MM.1S (cell line): ENCODE measurements around the gene DLX1.

Experiments
- DNase-seq: peaks from one replicate; pipeline ENCODE4 v3.0.0-alpha.2; 2015
- H2AFZ ChIP-seq: fragments of 300-600 bp; sonication (generic); 2 replicates; pipeline ENCODE4 v1.6.0; 2016; ENCODE audit warnings: antibody characterized with exemption, low read length
- H3F3A ChIP-seq: fragments of 300-600 bp; sonication (generic); 2 replicates; pipeline ENCODE4 v1.6.1; 2016; ENCODE audit warnings: mild to moderate bottlenecking, antibody characterized with exemption, low read length, moderate library complexity, mixed read lengths; ENCODE audit not compliant: insufficient read depth
- H3K27ac ChIP-seq: fragments of 300-600 bp; sonication (generic); 2 replicates; pipeline ENCODE4 v1.5.1; 2016; ENCODE audit warnings: mild to moderate bottlenecking, low read length
- H3K27me3 ChIP-seq: fragments of 300-600 bp; sonication (generic); replicated peaks from 2 replicates; pipeline ENCODE4 v1.6.0; 2016; ENCODE audit warnings: low read length; ENCODE audit not compliant: insufficient read depth
- H3K36me3 ChIP-seq: fragments of 300-600 bp; sonication (generic); replicated peaks from 2 replicates; pipeline ENCODE4 v1.6.1; 2016; ENCODE audit warnings: mild to moderate bottlenecking, low read length, mixed read lengths; ENCODE audit not compliant: insufficient read depth
- H3K4me1 ChIP-seq: fragments of 300-600 bp; sonication (generic); 2 replicates; pipeline ENCODE4 v1.6.1; 2016; ENCODE audit warnings: low read length, mixed read lengths
- H3K4me2 ChIP-seq: fragments of 300-600 bp; sonication (generic); 2 replicates; pipeline ENCODE4 v1.6.0; 2016; ENCODE audit warnings: low read depth, low read length
- H3K4me3 ChIP-seq: fragments of 300-600 bp; sonication (generic); 2 replicates; pipeline ENCODE4 v1.5.1; 2016; ENCODE audit warnings: low read length, mixed read lengths
- H3K79me2 ChIP-seq: fragments of 300-600 bp; sonication (generic); 2 replicates; pipeline ENCODE4 v1.6.1; 2016; ENCODE audit warnings: mixed run types, low read length, mixed read lengths
- H3K9ac ChIP-seq: fragments of 300-600 bp; sonication (generic); 2 replicates; pipeline ENCODE4 v1.6.1; 2016; ENCODE audit warnings: low read length, mixed read lengths
- H3K9me2 ChIP-seq: fragments of 300-600 bp; sonication (generic); replicated peaks from 2 replicates; pipeline ENCODE4 v1.6.1; 2016; ENCODE audit warnings: mild to moderate bottlenecking, low read length, mixed read lengths; ENCODE audit not compliant: insufficient read depth
- H3K9me3 ChIP-seq: fragments of 300-600 bp; sonication (generic); replicated peaks from 2 replicates; pipeline ENCODE4 v1.6.1; 2016; ENCODE audit warnings: mild to moderate bottlenecking, low read length, mixed read lengths; ENCODE audit not compliant: insufficient read depth
- H4K20me1 ChIP-seq: fragments of 300-600 bp; sonication (generic); 2 replicates; pipeline ENCODE4 v1.6.1; 2016; ENCODE audit warnings: mild to moderate bottlenecking, low read length, moderate library complexity, mixed read lengths; ENCODE audit not compliant: insufficient read depth
- EZH2 ChIP-seq: fragments of 300-600 bp; sonication (generic); optimal IDR thresholded peaks from 2 replicates; pipeline ENCODE3; 2017; ENCODE audit warnings: low read depth, mild to moderate bottlenecking, antibody characterized with exemption, low read length, mixed read lengths
- EZH2phosphoT487 ChIP-seq: fragments of 300-600 bp; sonication (generic); IDR thresholded peaks from 2 replicates; pipeline ENCODE4 v1.6.1; 2018; ENCODE audit warnings: antibody characterized with exemption, low read length
- TF ChIP-seq, protein P1 (sequence below): fragments of 300-600 bp; sonication (generic); IDR thresholded peaks from 2 replicates; pipeline ENCODE4 v1.5.1; 2016; ENCODE audit warnings: antibody characterized with exemption, low read length, mixed read lengths

The DLX1 gene

DNA sequence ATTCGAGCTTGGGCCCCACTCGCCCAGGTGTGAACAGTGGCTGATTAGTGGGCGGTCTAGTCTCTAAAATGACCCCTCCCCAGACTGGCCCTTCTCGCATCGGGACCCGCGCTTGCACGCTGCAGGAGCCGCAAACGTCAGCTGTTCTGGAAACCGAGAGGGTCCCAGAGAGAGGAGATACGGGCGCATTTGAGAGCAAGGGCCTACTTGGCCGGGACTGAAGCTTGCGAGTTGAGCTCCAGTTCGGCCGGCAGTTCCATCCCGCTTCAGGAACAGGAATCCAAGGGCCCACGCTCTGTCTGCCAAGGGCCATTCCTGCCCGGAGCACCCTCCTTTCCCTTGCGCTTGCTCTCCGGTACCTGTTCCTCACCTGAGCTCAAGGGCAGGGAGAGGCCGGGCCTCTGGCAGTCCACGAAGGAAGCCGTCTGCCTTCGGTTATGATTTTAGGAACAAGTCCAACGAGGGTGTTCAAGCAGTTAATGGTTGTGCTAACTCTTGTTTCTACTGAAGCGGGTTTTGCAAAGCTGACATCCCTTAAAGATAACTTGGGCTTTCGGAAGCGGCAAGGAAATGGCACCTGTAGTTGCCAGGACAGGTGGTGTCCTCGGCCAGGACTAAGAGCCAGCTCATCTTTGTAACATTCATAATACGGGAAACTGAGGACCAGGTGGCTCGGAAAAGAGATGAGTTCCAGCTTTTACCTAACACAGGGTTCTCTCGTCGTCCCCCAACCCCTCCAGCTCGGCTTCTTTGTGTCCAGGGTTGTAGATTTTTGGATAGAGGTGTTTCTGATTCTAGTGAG, 3.9 kb upstream of the DLX1 start:
- peaks cover 48% of the 10 kb centered on the region for H3K27me3 ChIP-seq
- H3K9me2 ChIP-seq = no peaks in the 10 kb centered on the region
- H3K36me3 ChIP-seq = no peaks in the 10 kb centered on the region
- H3F3A ChIP-seq = no peaks in the 10 kb centered on the region
- H3K27ac ChIP-seq = no peak overlapping the region
- H3K4me2 ChIP-seq = no peak overlapping the region
- no peak overlapping the region for H3K4me3 ChIP-seq
- 0 out of 2 replicates have a peak, but pooled peaks cover 6% of the 10 kb centered on the region for H3K4me1 ChIP-seq
- no peaks in the 10 kb centered on the region for H3K9me3 ChIP-seq
- TF ChIP-seq EZH2 = no peak
- TF ChIP-seq, protein P1, sequence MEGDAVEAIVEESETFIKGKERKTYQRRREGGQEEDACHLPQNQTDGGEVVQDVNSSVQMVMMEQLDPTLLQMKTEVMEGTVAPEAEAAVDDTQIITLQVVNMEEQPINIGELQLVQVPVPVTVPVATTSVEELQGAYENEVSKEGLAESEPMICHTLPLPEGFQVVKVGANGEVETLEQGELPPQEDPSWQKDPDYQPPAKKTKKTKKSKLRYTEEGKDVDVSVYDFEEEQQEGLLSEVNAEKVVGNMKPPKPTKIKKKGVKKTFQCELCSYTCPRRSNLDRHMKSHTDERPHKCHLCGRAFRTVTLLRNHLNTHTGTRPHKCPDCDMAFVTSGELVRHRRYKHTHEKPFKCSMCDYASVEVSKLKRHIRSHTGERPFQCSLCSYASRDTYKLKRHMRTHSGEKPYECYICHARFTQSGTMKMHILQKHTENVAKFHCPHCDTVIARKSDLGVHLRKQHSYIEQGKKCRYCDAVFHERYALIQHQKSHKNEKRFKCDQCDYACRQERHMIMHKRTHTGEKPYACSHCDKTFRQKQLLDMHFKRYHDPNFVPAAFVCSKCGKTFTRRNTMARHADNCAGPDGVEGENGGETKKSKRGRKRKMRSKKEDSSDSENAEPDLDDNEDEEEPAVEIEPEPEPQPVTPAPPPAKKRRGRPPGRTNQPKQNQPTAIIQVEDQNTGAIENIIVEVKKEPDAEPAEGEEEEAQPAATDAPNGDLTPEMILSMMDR = no peak
- no peak for TF ChIP-seq EZH2phosphoT487
- H3K79me2 ChIP-seq = no peaks in the 10 kb centered on the region
- H2AFZ ChIP-seq = no peak overlapping the region
- DNase-seq = no peak
- no peaks in the 10 kb centered on the region for H4K20me1 ChIP-seq
- H3K9ac ChIP-seq = no peak overlapping the region

DNA sequence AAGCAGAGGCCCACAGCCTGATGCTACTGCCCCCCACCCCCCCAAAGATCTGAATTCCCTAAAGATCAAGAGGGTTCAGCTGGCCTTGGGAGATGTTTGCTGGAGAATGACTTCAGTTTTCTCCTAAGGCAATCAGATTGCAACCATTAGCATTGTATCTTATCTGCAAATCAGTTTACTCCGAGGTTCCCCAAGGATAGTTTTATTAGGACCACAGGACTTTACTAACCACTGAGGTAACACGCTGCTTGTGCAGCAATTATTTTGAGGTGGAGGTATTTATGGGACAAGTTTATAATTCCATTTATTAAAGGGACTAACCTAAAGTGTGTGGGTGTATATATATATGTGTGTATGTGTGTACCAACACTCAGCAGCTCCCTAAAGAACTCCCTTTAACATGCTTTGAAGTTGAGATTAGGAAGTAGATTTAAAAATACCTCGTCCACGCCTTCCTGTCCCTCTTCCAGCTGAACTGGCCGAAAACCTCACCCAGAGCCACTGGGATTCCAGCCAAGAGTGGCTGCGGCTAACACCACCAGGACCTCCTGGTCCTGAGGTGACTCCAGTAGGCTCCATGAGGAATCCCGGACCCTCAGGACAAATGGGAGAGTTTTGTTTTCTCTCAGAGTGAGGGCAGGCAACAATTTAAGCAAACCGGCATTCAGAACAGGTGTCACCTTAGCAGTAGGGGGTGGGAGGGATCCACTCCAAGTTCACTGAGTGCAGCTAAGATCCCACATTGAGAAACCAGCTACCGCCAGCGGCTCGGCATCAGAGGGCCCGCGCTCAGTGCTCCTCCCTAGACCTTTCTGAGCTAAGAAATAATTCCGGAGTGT, 3.0 kb upstream of the DLX1 start:
- H3K4me1 ChIP-seq = 0 out of 2 replicates have a peak, but pooled peaks cover 6% of the 10 kb centered on the region
- no peaks in the 10 kb centered on the region for H3F3A ChIP-seq
- no peak overlapping the region for H3K27ac ChIP-seq
- H3K9ac ChIP-seq = no peak overlapping the region
- H3K36me3 ChIP-seq = no peaks in the 10 kb centered on the region
- no peak overlapping the region for H3K4me2 ChIP-seq
- H3K27me3 ChIP-seq = peaks cover 57% of the 10 kb centered on the region
- no peak for DNase-seq
- H3K4me3 ChIP-seq = no peak overlapping the region
- TF ChIP-seq EZH2phosphoT487 (no peak), EZH2 (no peak)
- TF ChIP-seq, protein P1 = no peak
- no peak overlapping the region for H2AFZ ChIP-seq
- H4K20me1 ChIP-seq = no peaks in the 10 kb centered on the region
- H3K9me2 ChIP-seq = no peaks in the 10 kb centered on the region
- no peaks in the 10 kb centered on the region for H3K9me3 ChIP-seq
- H3K79me2 ChIP-seq = no peaks in the 10 kb centered on the region

DNA sequence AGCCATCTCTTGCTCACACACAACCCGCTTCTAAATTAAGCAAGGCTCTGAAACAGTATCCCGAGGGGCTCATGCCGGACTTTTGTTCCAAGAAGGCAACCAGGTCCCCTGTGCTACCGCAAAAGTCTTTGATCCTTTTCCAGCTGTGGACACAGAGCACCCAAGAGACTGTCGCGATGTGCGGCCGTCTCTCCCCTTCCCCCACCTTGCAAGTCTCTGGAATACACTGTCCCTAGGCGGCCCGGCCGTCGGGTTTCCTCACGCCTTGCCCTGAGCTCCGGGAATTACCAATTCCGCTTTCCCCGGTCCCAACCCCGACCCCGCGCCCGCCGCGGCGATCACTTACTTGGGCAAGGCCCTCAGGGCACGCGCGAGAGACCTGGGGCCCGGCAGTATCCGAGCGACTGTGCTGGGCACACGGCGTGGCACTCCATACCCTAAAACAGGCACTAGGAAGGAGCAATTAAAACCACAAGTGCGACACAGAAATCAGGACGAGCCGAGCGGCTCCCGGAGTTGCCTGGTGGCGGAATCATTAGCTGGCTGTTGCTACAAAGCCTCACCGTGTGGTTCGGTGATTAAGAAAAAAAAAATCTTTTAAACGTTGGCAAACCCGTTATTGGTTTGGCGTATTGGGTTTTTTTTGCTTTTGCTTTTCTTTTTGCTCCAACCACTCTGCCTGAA, 2.2 kb upstream of the DLX1 start:
- Histone ChIP-seq H3K36me3 (no peaks in the 10 kb centered on the region), H2AFZ (peak overlapping the region; percentile 49), H3K9me2 (no peaks in the 10 kb centered on the region), H3K27me3 (peaks cover 65% of the 10 kb centered on the region), H3F3A (no peaks in the 10 kb centered on the region), H3K4me3 (peak overlapping the region; percentile 75), H3K79me2 (no peaks in the 10 kb centered on the region), H3K9me3 (no peaks in the 10 kb centered on the region), H3K27ac (no peak overlapping the region), H3K9ac (no peak overlapping the region), H4K20me1 (no peaks in the 10 kb centered on the region), H3K4me1 (0 out of 2 replicates have a peak, but pooled peaks cover 6% of the 10 kb centered on the region), H3K4me2 (peak overlapping the region; percentile 98)
- TF ChIP-seq EZH2 (no peak), EZH2phosphoT487 (no peak)
- TF ChIP-seq, protein P1 = no peak
- DNase-seq = no peak
